BLaER1 treated with 17β-estradiol and CSF1 and Interleukin-3, amounts not matched to agents 10 nM and 100 nM (cell line): ENCODE data around the gene ZSCAN31.
A peak's percentile ranks its signal among the peaks of the same experiment; 100 is the strongest.
"Not testable (repeated sequence)": the region's sequence is repeated elsewhere in the genome, so short reads cannot be mapped to it uniquely, and the experiment has no call there.

Experiments used
- H3K27ac ChIP-seq, 11 experiments: shearing (Covaris generic); formaldehyde crosslinking; 2 replicates each; pipeline ENCODE4 v1.8.1; 2022
- H3K27me3 ChIP-seq, 11 experiments: shearing (Covaris generic); formaldehyde crosslinking; 2 replicates each; pipeline ENCODE4 v1.8.1; 2022
- H3K36me3 ChIP-seq, 11 experiments: shearing (Covaris generic); formaldehyde crosslinking; 2 replicates each; pipeline ENCODE4 v1.8.1; 2022
- H3K4me1 ChIP-seq, 10 experiments: shearing (Covaris generic); formaldehyde crosslinking; 2 replicates each; pipeline ENCODE4 v1.8.1; 2022
- H3K4me2 ChIP-seq, 11 experiments: shearing (Covaris generic); formaldehyde crosslinking; 2 replicates each; pipeline ENCODE4 v1.8.1; 2022
- H3K4me3 ChIP-seq, 10 experiments: shearing (Covaris generic); formaldehyde crosslinking; 2 replicates each; pipeline ENCODE4 v1.8.1; 2022
- H3K9ac ChIP-seq, 11 experiments: shearing (Covaris generic); formaldehyde crosslinking; 2 replicates each; pipeline ENCODE4 v1.8.1; 2022
- H3K9me3 ChIP-seq, 11 experiments: shearing (Covaris generic); formaldehyde crosslinking; replicated peaks in 1 of 11; 2 replicates each; pipeline ENCODE4 v1.8.1; 2022
- H4K20me1 ChIP-seq, 11 experiments: shearing (Covaris generic); formaldehyde crosslinking; 2 replicates each; pipeline ENCODE4 v1.8.1; 2022
- Cebpa-rat ChIP-seq, 11 experiments: shearing (Covaris generic); IDR thresholded peaks; 2 replicates each; pipeline ENCODE4 v1.8.1; 2022

ZSCAN31 gene

DNA sequence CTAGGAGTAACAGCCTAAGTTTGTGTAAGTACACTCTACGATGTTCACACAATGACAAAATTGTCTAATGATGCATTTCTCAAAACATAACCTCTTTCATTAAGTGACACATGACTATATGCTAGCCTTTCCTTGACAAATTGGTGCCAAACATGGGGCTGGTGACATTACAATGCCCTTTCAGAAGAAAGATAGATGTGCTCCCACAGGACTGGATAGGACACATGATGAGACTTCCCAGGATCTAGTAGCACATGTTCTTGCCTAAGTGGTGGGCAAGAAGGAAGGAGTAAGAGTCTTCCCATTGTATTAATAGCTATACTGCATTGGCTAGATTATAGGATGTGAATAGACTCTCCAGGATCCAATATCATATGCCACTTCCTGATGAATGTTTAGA, 35.3 kb upstream of the ZSCAN31 start:
- no peak for TF ChIP-seq Cebpa-rat (IDR thresholded peaks at IDR 0.05)
- no peaks in the 10 kb centered on the region for H4K20me1 ChIP-seq
- H3K4me1 ChIP-seq: peaks cover 13 to 24% (median 17%) of the 10 kb centered on the region in 10 experiments
- peak overlapping the region in 9 of 11 experiments; percentile 28 to 70 (median 57); a peak in 17 of 22 replicates for H3K4me2 ChIP-seq
- H3K9ac ChIP-seq: no peak overlapping the region
- H3K36me3 ChIP-seq: peaks cover 2 to 20% (median 12%) of the 10 kb centered on the region in 11 experiments; a peak in 19 of 22 replicates
- no peaks in the 10 kb centered on the region for H3K9me3 ChIP-seq
- no peak overlapping the region for H3K4me3 ChIP-seq
- H3K27ac ChIP-seq: peak overlapping the region in 8 of 11 experiments; percentile 34 to 64 (median 54); a peak in 13 of 22 replicates
- H3K27me3 ChIP-seq: no peaks in the 10 kb centered on the region

GRCh38 chr6:28370440-28370839, 34.5 kb upstream of the ZSCAN31 start:
- no peak overlapping the region for H3K27ac ChIP-seq

DNA sequence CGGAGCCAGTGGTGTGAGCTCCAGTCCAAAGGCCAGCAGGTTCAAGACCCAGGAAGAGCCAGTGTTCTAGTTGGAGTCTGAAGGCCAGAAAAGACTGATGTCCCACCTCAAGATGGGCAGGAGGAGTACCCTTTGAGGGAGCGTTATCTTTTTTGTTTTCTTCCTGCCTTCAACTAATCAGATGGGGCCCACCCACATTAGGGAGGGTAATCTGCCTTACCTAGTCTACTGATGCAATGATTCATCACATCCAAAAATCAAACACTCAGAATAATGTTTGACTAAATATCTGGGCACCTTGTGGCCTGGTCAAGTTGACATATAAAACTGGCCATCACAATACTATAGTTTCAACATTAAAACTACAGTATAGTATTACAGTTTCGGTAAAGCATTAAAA, 33.5 kb upstream of the ZSCAN31 start:
- Histone ChIP-seq H3K27ac (peak overlapping the region in 1 of 11 experiments; percentile 22; a peak in 1 of 22 replicates), H3K9ac (no peak overlapping the region), H3K9me3 (peaks cover 0 to 12% (median 0%) of the 10 kb centered on the region in 11 experiments; a peak in 6 of 22 replicates), H3K4me1 (peaks cover 13 to 24% (median 17%) of the 10 kb centered on the region in 10 experiments), H3K27me3 (no peaks in the 10 kb centered on the region), H3K4me2 (no peak overlapping the region), H3K4me3 (no peak overlapping the region), H4K20me1 (no peaks in the 10 kb centered on the region), H3K36me3 (peaks cover 20 to 38% (median 29%) of the 10 kb centered on the region in 11 experiments)
- no peak for TF ChIP-seq Cebpa-rat (IDR thresholded peaks at IDR 0.05)

More at GRCh38 chr6:28370440-28370839, 34.5 kb upstream of the ZSCAN31 start:
- Histone ChIP-seq H3K4me1 (peaks cover 13 to 24% (median 17%) of the 10 kb centered on the region in 10 experiments), H3K4me3 (no peak overlapping the region), H3K36me3 (peaks cover 10 to 28% (median 20%) of the 10 kb centered on the region in 11 experiments), H3K4me2 (no peak overlapping the region), H4K20me1 (no peaks in the 10 kb centered on the region), H3K9ac (no peak overlapping the region), H3K27me3 (no peaks in the 10 kb centered on the region), H3K9me3 (peaks cover 0 to 8% (median 0%) of the 10 kb centered on the region in 11 experiments; a peak in 6 of 22 replicates)
- TF ChIP-seq Cebpa-rat (IDR thresholded peaks at IDR 0.05): no peak

GRCh38 chr6:28368522-28368921, 32.6 kb upstream of the ZSCAN31 start:
- Histone ChIP-seq H3K4me3 (no peak overlapping the region), H3K27me3 (no peaks in the 10 kb centered on the region), H3K4me1 (peaks cover 13 to 24% (median 17%) of the 10 kb centered on the region in 10 experiments), H3K9me3 (peaks cover 0 to 12% (median 0%) of the 10 kb centered on the region in 11 experiments; a peak in 6 of 22 replicates), H3K9ac (no peak overlapping the region), H3K4me2 (peak overlapping the region in 3 of 11 experiments; percentile 7 to 52 (median 11); a peak in 4 of 22 replicates), H4K20me1 (no peaks in the 10 kb centered on the region), H3K27ac (peak overlapping the region in 2 of 11 experiments; percentile 0 to 3; a peak in 2 of 22 replicates), H3K36me3 (peaks cover 29 to 47% (median 39%) of the 10 kb centered on the region in 11 experiments)
- TF ChIP-seq Cebpa-rat (IDR thresholded peaks at IDR 0.05): no peak

- not testable (repeated sequence) for H3K4me3 ChIP-seq, H3K9ac ChIP-seq, H3K4me2 ChIP-seq, H3K27me3 ChIP-seq, H4K20me1 ChIP-seq, H3K27ac ChIP-seq
- H3K4me1 ChIP-seq: peaks cover 0 to 22% (median 0%) of the 10 kb centered on the region in 10 experiments; a peak in 7 of 20 replicates
- H3K9me3 ChIP-seq: peaks cover 0 to 12% (median 0%) of the 10 kb centered on the region in 11 experiments; a peak in 6 of 22 replicates
- peaks cover 42 to 68% (median 64%) of the 10 kb centered on the region in 11 experiments for H3K36me3 ChIP-seq
Measured at GRCh38 chr6:28365590-28365989, 29.6 kb upstream of the ZSCAN31 start.

GRCh38 chr6:28360961-28361360, 25.0 kb upstream of the ZSCAN31 start:
- Histone ChIP-seq H3K4me2 (no peak overlapping the region), H3K4me1 (peaks cover 0 to 12% (median 5%) of the 10 kb centered on the region in 10 experiments; a peak in 10 of 20 replicates), H4K20me1 (peaks cover 0 to 7% (median 0%) of the 10 kb centered on the region in 11 experiments; a peak in 5 of 22 replicates), H3K36me3 (peaks cover 39 to 71% (median 60%) of the 10 kb centered on the region in 11 experiments), H3K27ac (no peak overlapping the region), H3K4me3 (no peak overlapping the region), H3K9ac (no peak overlapping the region), H3K9me3 (peaks cover 0 to 11% (median 0%) of the 10 kb centered on the region in 11 experiments; a peak in 6 of 22 replicates), H3K27me3 (no peaks in the 10 kb centered on the region)
- no peak for TF ChIP-seq Cebpa-rat (IDR thresholded peaks at IDR 0.05)

DNA sequence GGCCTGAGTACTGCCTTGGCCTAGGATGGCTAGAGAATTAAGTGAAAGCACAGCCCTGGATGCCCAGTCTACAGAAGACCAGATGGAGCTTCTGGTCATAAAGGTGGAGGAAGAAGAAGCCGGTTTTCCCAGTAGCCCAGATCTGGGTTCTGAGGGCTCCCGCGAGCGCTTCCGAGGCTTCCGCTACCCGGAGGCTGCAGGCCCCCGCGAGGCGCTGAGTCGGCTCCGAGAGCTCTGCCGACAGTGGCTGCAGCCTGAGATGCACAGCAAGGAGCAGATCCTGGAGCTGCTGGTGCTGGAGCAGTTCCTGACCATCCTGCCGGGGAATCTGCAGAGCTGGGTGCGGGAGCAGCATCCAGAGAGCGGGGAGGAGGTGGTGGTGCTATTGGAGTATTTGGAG, 23.6 kb upstream of the ZSCAN31 start:
- not testable (repeated sequence) for H3K27me3 ChIP-seq, H3K4me3 ChIP-seq, H3K27ac ChIP-seq, H3K9me3 ChIP-seq, H3K4me2 ChIP-seq, H3K9ac ChIP-seq
- Histone ChIP-seq H4K20me1 (peaks cover 0 to 13% (median 0%) of the 10 kb centered on the region in 11 experiments; a peak in 6 of 22 replicates), H3K36me3 (peaks cover 25 to 57% (median 46%) of the 10 kb centered on the region in 11 experiments), H3K4me1 (peaks cover 9 to 22% (median 16%) of the 10 kb centered on the region in 10 experiments; a peak in 18 of 20 replicates)

- peaks cover 0 to 15% (median 0%) of the 10 kb centered on the region in 11 experiments; a peak in 6 of 22 replicates for H4K20me1 ChIP-seq
- peak overlapping the region in 2 of 11 experiments; percentile 78 to 80; a peak in 2 of 22 replicates for H3K9ac ChIP-seq
- H3K36me3 ChIP-seq: peaks cover 12 to 44% (median 31%) of the 10 kb centered on the region in 11 experiments
- no peak overlapping the region for H3K4me3 ChIP-seq
- H3K27me3 ChIP-seq: no peaks in the 10 kb centered on the region
- 0 out of 22 replicates have a peak overlapping the region, but pooled peaks of 1 of the 11 experiments have one; percentile 77 for H3K4me2 ChIP-seq
- peaks cover 0 to 23% (median 18%) of the 10 kb centered on the region in 11 experiments; a peak in 15 of 22 replicates for H3K9me3 ChIP-seq
- H3K27ac ChIP-seq: peak overlapping the region in 1 of 11 experiments; percentile 61; a peak in 3 of 22 replicates
- H3K4me1 ChIP-seq: peaks cover 9 to 22% (median 16%) of the 10 kb centered on the region in 10 experiments; a peak in 18 of 20 replicates
- TF ChIP-seq Cebpa-rat (IDR thresholded peaks at IDR 0.05): no peak
Measured at GRCh38 chr6:28357036-28357435, 21.1 kb upstream of the ZSCAN31 start.

DNA sequence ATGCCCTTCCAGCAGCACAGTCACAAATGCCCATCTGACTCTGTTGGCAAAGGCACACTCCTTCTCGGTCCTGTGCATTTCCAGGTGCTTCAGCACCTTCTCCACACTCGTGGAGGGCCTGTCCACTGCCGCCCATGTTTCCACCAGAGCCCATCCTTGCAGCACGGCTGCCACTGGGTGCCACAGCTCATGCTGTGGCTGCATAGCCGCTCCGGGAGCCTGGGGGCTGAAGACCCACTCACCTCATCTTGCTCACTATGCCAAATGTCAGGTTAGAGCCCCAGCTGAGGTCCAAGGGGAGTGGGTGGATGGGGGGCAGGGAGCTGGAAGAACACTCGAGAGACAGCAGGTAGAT, 20.7 kb upstream of the ZSCAN31 start:
- Histone ChIP-seq H3K4me2 (peak overlapping the region; percentile 64 to 89 (median 80); a peak in 16 of 22 replicates), H3K27ac (peak overlapping the region in 7 of 11 experiments; percentile 61 to 79 (median 69); a peak in 9 of 22 replicates), H3K4me3 (0 out of 20 replicates have a peak overlapping the region, but pooled peaks of 1 of the 10 experiments have one; percentile 64), H3K9me3 (peaks cover 0 to 23% (median 18%) of the 10 kb centered on the region in 11 experiments; a peak in 15 of 22 replicates), H3K9ac (peak overlapping the region in 8 of 11 experiments; percentile 68 to 80 (median 76); a peak in 9 of 22 replicates), H3K36me3 (peaks cover 8 to 40% (median 27%) of the 10 kb centered on the region in 11 experiments), H4K20me1 (peaks cover 0 to 15% (median 0%) of the 10 kb centered on the region in 11 experiments; a peak in 6 of 22 replicates), H3K27me3 (no peaks in the 10 kb centered on the region), H3K4me1 (peaks cover 9 to 22% (median 16%) of the 10 kb centered on the region in 10 experiments; a peak in 18 of 20 replicates)
- TF ChIP-seq Cebpa-rat (IDR thresholded peaks at IDR 0.05): no peak
